SU-DHL-6 (cell line): ENCODE data around the gene MCM9.
A peak's percentile ranks its signal among the peaks of the same experiment; 100 is the strongest.

Source experiments
- H2AFZ ChIP-seq: fragments of 200-600 bp; sonication (generic); 2 replicates; pipeline ENCODE4 v1.6.1; 2014; ENCODE audit warnings: low read depth, mild to moderate bottlenecking, moderate library complexity, mixed read lengths, antibody characterized with exemption, low read length; ENCODE audit not compliant: severe bottlenecking
- H3F3A ChIP-seq: fragments of 200-600 bp; shearing (Covaris generic); 2 replicates; pipeline ENCODE4 v1.6.0; 2016; ENCODE audit warnings: antibody characterized with exemption, mild to moderate bottlenecking; ENCODE audit not compliant: insufficient read depth
- H3K27ac ChIP-seq: fragments of 200-600 bp; sonication (generic); 2 replicates; pipeline ENCODE4 v1.5.1; 2016; ENCODE audit warnings: low read depth, mild to moderate bottlenecking, low read length, moderate library complexity, mixed read lengths
- H3K27me3 ChIP-seq: fragments of 200-600 bp; sonication (generic), shearing (Covaris generic); 2 replicates; pipeline ENCODE4 v1.6.0; 2014; ENCODE audit warnings: mild to moderate bottlenecking, low read length
- H3K36me3 ChIP-seq: fragments of 200-600 bp; sonication (generic); 2 replicates; pipeline ENCODE4 v1.6.1; 2014; ENCODE audit warnings: mild to moderate bottlenecking, low read length, mixed read lengths
- H3K4me2 ChIP-seq: fragments of 300-600, 200-600 bp; shearing (Covaris generic), sonication (generic); 2 replicates; pipeline ENCODE4 v1.6.0; 2014; ENCODE audit warnings: low read length, low read depth, mild to moderate bottlenecking; ENCODE audit not compliant: poor library complexity, severe bottlenecking
- H3K4me3 ChIP-seq: fragments of 200-600 bp; sonication (generic); 2 replicates; pipeline ENCODE4 v1.5.1; 2014; ENCODE audit warnings: antibody characterized with exemption, low read length, mild to moderate bottlenecking, mixed read lengths; ENCODE audit not compliant: insufficient read depth, poor library complexity, severe bottlenecking
- H3K79me2 ChIP-seq: fragments of 200-600 bp; sonication (generic); 2 replicates; pipeline ENCODE4 v1.6.1; 2014; ENCODE audit warnings: mild to moderate bottlenecking, low read length, moderate library complexity; ENCODE audit not compliant: insufficient read depth
- H3K9ac ChIP-seq: fragments of 200-600 bp; sonication (generic); 2 replicates; pipeline ENCODE4 v1.7.0; 2014; ENCODE audit warnings: mild to moderate bottlenecking, low read length
- H3K9me2 ChIP-seq: fragments of 200-600 bp; sonication (generic); replicated peaks from 2 replicates; pipeline ENCODE4 v1.6.1; 2014; ENCODE audit warnings: low read length; ENCODE audit not compliant: insufficient read depth
- H3K9me3 ChIP-seq: fragments of 200-600 bp; sonication (generic); 2 replicates; pipeline ENCODE4 v1.6.1; 2014; ENCODE audit warnings: low read length, mixed read lengths; ENCODE audit not compliant: insufficient read depth
- H4K20me1 ChIP-seq: fragments of 200-600 bp; sonication (generic); 2 replicates; pipeline ENCODE4 v1.6.1; 2014; ENCODE audit warnings: low read depth, mild to moderate bottlenecking, antibody characterized with exemption, low read length, moderate library complexity, mixed read lengths
- CTCF ChIP-seq: fragments of 200-600 bp; sonication (generic); IDR thresholded peaks from one replicate; pipeline ENCODE4 v1.5.1; 2017; ENCODE audit warnings: antibody characterized with exemption, mild to moderate bottlenecking, low read length, moderate library complexity; ENCODE audit not compliant: insufficient read depth, poor library complexity, severe bottlenecking
- EZH2phosphoT487 ChIP-seq: fragments of 200-600 bp; sonication (generic), shearing (Covaris generic); conservative IDR thresholded peaks from 2 replicates; pipeline ENCODE4 v1.6.1; 2018; ENCODE audit warnings: mild to moderate bottlenecking, antibody characterized with exemption, low read length, moderate library complexity, mixed read lengths

The MCM9 gene

GRCh38 chr6:118905084-118905483 lies 29.9 kb downstream of the MCM9 start:
- Histone ChIP-seq H3K4me3 (no peak overlapping the region), H3K9me2 (no peaks in the 10 kb centered on the region), H3K36me3 (peaks cover 58% of the 10 kb centered on the region), H3K27me3 (no peaks in the 10 kb centered on the region), H4K20me1 (no peaks in the 10 kb centered on the region; the same call in 1 of the 2 replicates), H3K9ac (no peak overlapping the region), H2AFZ (no peak overlapping the region), H3K4me2 (no peak overlapping the region), H3K79me2 (peaks cover 44% of the 10 kb centered on the region), H3K27ac (no peak overlapping the region), H3K9me3 (no peaks in the 10 kb centered on the region), H3F3A (peaks cover 8% of the 10 kb centered on the region)
- TF ChIP-seq EZH2phosphoT487 (no peak), CTCF (no peak)

- Histone ChIP-seq H3K27me3 (no peaks in the 10 kb centered on the region), H3F3A (peaks cover 7% of the 10 kb centered on the region), H3K36me3 (peaks cover 47% of the 10 kb centered on the region), H3K9ac (no peak overlapping the region), H2AFZ (no peak overlapping the region), H3K27ac (no peak overlapping the region), H3K9me3 (no peaks in the 10 kb centered on the region), H3K79me2 (peaks cover 58% of the 10 kb centered on the region), H3K9me2 (no peaks in the 10 kb centered on the region), H3K4me3 (no peak overlapping the region), H3K4me2 (no peak overlapping the region), H4K20me1 (no peaks in the 10 kb centered on the region; the same call in 1 of the 2 replicates)
- TF ChIP-seq EZH2phosphoT487, result no peak
- no peak for TF ChIP-seq CTCF
Observed at GRCh38 chr6:118903691-118904090, 31.3 kb downstream of the MCM9 start.

- Histone ChIP-seq H2AFZ (no peak overlapping the region), H3K79me2 (peaks cover 63% of the 10 kb centered on the region), H3F3A (peaks cover 7% of the 10 kb centered on the region), H3K4me2 (no peak overlapping the region), H3K9ac (no peak overlapping the region), H3K27ac (0 out of 2 replicates have a peak overlapping the region, but pooled peaks have one; percentile 8), H3K9me2 (no peaks in the 10 kb centered on the region), H3K27me3 (no peaks in the 10 kb centered on the region), H3K9me3 (no peaks in the 10 kb centered on the region), H4K20me1 (no peaks in the 10 kb centered on the region; the same call in 1 of the 2 replicates), H3K36me3 (peaks cover 41% of the 10 kb centered on the region), H3K4me3 (no peak overlapping the region)
- TF ChIP-seq CTCF, result no peak
- TF ChIP-seq EZH2phosphoT487, result no peak
Observed at GRCh38 chr6:118903138-118903537, 31.8 kb downstream of the MCM9 start.
